ENCODE data around the gene LTBP2. TPM values are rescaled to one million over a fixed set of nuclear protein-coding genes. Genes with fewer than 3 reads are reported as not detected.

Gene LTBP2
- total RNA-seq, 1 donor from 2014 or later: 6.6 TPM

GRCh38 chr14:74474376-74474775, 137.7 kb downstream of the LTBP2 start:
- no peak for FAIRE-seq
- no peak for TF ChIP-seq CTCF (IDR thresholded peaks at IDR 0.05; ENCODE audit: insufficient read depth, low read length, severe bottlenecking)
- peaks cover 4% of the 10 kb centered on the region for H3K36me3 ChIP-seq (ENCODE audit: control insufficient read depth, insufficient read depth, low read length)

GRCh38 chr14:74472601-74473000, 139.4 kb downstream of the LTBP2 start:
- TF ChIP-seq CTCF (IDR thresholded peaks at IDR 0.05; ENCODE audit: insufficient read depth, low read length, severe bottlenecking): no peak

More at GRCh38 chr14:74474376-74474775, 137.7 kb downstream of the LTBP2 start:
- Histone ChIP-seq H3K27me3 (ENCODE audit: control insufficient read depth, insufficient read depth, low read length) (no peaks in the 10 kb centered on the region), H3K4me3 (ENCODE audit: low read depth, low read length) (no peak overlapping the region)
- DNase-seq (ENCODE audit: low read depth): no peak

GRCh38 chr14:74469548-74470518, 142.2 kb downstream of the LTBP2 start:
- Histone ChIP-seq H3K27me3 (ENCODE audit: control insufficient read depth, insufficient read depth, low read length) (no peaks in the 10 kb centered on the region), H3K4me3 (ENCODE audit: low read depth, low read length) (no peak overlapping the region), H3K36me3 (ENCODE audit: control insufficient read depth, insufficient read depth, low read length) (peaks cover 4% of the 10 kb centered on the region)
- no peak for DNase-seq (ENCODE audit: low read depth)
- no peak for TF ChIP-seq CTCF (IDR thresholded peaks at IDR 0.05; ENCODE audit: insufficient read depth, low read length, severe bottlenecking)
- FAIRE-seq: no peak

More at GRCh38 chr14:74472601-74473000, 139.4 kb downstream of the LTBP2 start:
- DNase-seq (ENCODE audit: low read depth) (no peak), FAIRE-seq (no peak)
- Histone ChIP-seq H3K4me3 (ENCODE audit: low read depth, low read length) (no peak overlapping the region), H3K36me3 (ENCODE audit: control insufficient read depth, insufficient read depth, low read length) (peaks cover 4% of the 10 kb centered on the region), H3K27me3 (ENCODE audit: control insufficient read depth, insufficient read depth, low read length) (no peaks in the 10 kb centered on the region)

GRCh38 chr14:74468513-74468912, 143.5 kb downstream of the LTBP2 start:
- TF ChIP-seq CTCF (IDR thresholded peaks at IDR 0.05; ENCODE audit: insufficient read depth, low read length, severe bottlenecking): no peak
- DNase-seq (ENCODE audit: low read depth): no peak
- no peak for FAIRE-seq
- Histone ChIP-seq H3K36me3 (ENCODE audit: control insufficient read depth, insufficient read depth, low read length) (peaks cover 2% of the 10 kb centered on the region), H3K4me3 (ENCODE audit: low read depth, low read length) (no peak overlapping the region), H3K27me3 (ENCODE audit: control insufficient read depth, insufficient read depth, low read length) (no peaks in the 10 kb centered on the region)

GRCh38 chr14:74465335-74465734, 146.7 kb downstream of the LTBP2 start:
- TF ChIP-seq CTCF (IDR thresholded peaks at IDR 0.05; ENCODE audit: insufficient read depth, low read length, severe bottlenecking): no peak
- FAIRE-seq: no peak
- no peak overlapping the region for H3K4me3 ChIP-seq (ENCODE audit: low read depth, low read length)
- H3K27me3 ChIP-seq (ENCODE audit: control insufficient read depth, insufficient read depth, low read length): no peaks in the 10 kb centered on the region
- no peak for DNase-seq (ENCODE audit: low read depth)
- no peaks in the 10 kb centered on the region for H3K36me3 ChIP-seq (ENCODE audit: control insufficient read depth, insufficient read depth, low read length)

Measured in bronchial epithelial cell (primary cell).